ENCODE data around the gene QPCT. TPM values are rescaled to one million over a fixed set of nuclear protein-coding genes. Genes with fewer than 3 reads are reported as not detected.

QPCT gene
- total and polyA plus RNA-seq, 2 experiments from 2014 or later, result 13.2 TPM

GRCh38 chr2:37391711-37392110 lies 47.3 kb downstream of the QPCT start:
- Histone ChIP-seq H3K4me1 (ENCODE audit: insufficient read depth) (peaks cover 12% of the 10 kb centered on the region; the same call in 1 of the 2 replicates), H3K4me2 (no peak overlapping the region), H3F3A (replicated peaks; ENCODE audit: low read depth) (no peaks in the 10 kb centered on the region), H3K79me2 (replicated peaks; ENCODE audit: insufficient read depth) (no peaks in the 10 kb centered on the region), H4K20me1 (replicated peaks; ENCODE audit: insufficient read depth) (no peaks in the 10 kb centered on the region), H3K36me3 (ENCODE audit: insufficient read depth) (no peaks in the 10 kb centered on the region), H3K27ac (ENCODE audit: low read depth) (no peak overlapping the region), H3K4me3 (no peak overlapping the region), H3K27me3 (ENCODE audit: insufficient read depth) (no peaks in the 10 kb centered on the region), H2AFZ (no peak overlapping the region), H3K9me2 (ENCODE audit: insufficient read depth) (peaks cover 15% of the 10 kb centered on the region)
- no peak overlapping the region for H3K27ac Mint-ChIP-seq
- H3K9me3 Mint-ChIP-seq, result no peaks in the 10 kb centered on the region
- H3K27me3 Mint-ChIP-seq (ENCODE audit: insufficient read depth, low read depth, poor library complexity), result peaks cover 3% of the 10 kb centered on the region
- H3K4me1 Mint-ChIP-seq, result peaks cover 26% of the 10 kb centered on the region
- no peak for ATAC-seq
- no peak overlapping the region for H3K4me3 Mint-ChIP-seq
- no peaks in the 10 kb centered on the region; the same call in 1 of the 3 replicates for H3K36me3 Mint-ChIP-seq (ENCODE audit: low read depth)
- TF ChIP-seq, protein P1, sequence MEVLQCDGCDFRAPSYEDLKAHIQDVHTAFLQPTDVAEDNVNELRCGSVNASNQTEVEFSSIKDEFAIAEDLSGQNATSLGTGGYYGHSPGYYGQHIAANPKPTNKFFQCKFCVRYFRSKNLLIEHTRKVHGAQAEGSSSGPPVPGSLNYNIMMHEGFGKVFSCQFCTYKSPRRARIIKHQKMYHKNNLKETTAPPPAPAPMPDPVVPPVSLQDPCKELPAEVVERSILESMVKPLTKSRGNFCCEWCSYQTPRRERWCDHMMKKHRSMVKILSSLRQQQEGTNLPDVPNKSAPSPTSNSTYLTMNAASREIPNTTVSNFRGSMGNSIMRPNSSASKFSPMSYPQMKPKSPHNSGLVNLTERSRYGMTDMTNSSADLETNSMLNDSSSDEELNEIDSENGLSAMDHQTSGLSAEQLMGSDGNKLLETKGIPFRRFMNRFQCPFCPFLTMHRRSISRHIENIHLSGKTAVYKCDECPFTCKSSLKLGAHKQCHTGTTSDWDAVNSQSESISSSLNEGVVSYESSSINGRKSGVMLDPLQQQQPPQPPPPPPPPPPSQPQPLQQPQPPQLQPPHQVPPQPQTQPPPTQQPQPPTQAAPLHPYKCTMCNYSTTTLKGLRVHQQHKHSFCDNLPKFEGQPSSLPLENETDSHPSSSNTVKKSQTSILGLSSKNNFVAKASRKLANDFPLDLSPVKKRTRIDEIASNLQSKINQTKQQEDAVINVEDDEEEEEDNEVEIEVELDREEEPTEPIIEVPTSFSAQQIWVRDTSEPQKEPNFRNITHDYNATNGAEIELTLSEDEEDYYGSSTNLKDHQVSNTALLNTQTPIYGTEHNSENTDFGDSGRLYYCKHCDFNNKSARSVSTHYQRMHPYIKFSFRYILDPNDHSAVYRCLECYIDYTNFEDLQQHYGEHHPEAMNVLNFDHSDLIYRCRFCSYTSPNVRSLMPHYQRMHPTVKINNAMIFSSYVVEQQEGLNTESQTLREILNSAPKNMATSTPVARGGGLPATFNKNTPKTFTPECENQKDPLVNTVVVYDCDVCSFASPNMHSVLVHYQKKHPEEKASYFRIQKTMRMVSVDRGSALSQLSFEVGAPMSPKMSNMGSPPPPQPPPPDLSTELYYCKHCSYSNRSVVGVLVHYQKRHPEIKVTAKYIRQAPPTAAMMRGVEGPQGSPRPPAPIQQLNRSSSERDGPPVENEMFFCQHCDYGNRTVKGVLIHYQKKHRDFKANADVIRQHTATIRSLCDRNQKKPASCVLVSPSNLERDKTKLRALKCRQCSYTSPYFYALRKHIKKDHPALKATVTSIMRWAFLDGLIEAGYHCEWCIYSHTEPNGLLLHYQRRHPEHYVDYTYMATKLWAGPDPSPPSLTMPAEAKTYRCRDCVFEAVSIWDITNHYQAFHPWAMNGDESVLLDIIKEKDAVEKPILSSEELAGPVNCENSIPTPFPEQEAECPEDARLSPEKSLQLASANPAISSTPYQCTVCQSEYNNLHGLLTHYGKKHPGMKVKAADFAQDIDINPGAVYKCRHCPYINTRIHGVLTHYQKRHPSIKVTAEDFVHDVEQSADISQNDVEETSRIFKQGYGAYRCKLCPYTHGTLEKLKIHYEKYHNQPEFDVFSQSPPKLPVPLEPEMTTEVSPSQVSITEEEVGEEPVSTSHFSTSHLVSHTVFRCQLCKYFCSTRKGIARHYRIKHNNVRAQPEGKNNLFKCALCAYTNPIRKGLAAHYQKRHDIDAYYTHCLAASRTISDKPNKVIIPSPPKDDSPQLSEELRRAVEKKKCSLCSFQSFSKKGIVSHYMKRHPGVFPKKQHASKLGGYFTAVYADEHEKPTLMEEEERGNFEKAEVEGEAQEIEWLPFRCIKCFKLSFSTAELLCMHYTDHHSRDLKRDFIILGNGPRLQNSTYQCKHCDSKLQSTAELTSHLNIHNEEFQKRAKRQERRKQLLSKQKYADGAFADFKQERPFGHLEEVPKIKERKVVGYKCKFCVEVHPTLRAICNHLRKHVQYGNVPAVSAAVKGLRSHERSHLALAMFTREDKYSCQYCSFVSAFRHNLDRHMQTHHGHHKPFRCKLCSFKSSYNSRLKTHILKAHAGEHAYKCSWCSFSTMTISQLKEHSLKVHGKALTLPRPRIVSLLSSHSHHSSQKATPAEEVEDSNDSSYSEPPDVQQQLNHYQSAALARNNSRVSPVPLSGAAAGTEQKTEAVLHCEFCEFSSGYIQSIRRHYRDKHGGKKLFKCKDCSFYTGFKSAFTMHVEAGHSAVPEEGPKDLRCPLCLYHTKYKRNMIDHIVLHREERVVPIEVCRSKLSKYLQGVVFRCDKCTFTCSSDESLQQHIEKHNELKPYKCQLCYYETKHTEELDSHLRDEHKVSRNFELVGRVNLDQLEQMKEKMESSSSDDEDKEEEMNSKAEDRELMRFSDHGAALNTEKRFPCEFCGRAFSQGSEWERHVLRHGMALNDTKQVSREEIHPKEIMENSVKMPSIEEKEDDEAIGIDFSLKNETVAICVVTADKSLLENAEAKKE (CRISPR knock-in tag; IDR thresholded peaks at IDR 0.05), result no peak
- DNase-seq (ENCODE audit: low spot score), result no peak

GRCh38 chr2:37392428-37392827 lies 48.0 kb downstream of the QPCT start:
- Mint-ChIP-seq H3K27ac (no peak overlapping the region), H3K9me3 (no peaks in the 10 kb centered on the region), H3K36me3 (ENCODE audit: low read depth) (no peaks in the 10 kb centered on the region; the same call in 1 of the 3 replicates), H3K27me3 (ENCODE audit: insufficient read depth, low read depth, poor library complexity) (peaks cover 3% of the 10 kb centered on the region), H3K4me3 (no peak overlapping the region), H3K4me1 (peaks cover 30% of the 10 kb centered on the region)
- H3K27me3 ChIP-seq (ENCODE audit: insufficient read depth), result no peaks in the 10 kb centered on the region
- H3K4me2 ChIP-seq, result no peak overlapping the region
- H4K20me1 ChIP-seq (replicated peaks; ENCODE audit: insufficient read depth), result no peaks in the 10 kb centered on the region
- ATAC-seq, result no peak
- H3F3A ChIP-seq (replicated peaks; ENCODE audit: low read depth), result no peaks in the 10 kb centered on the region
- peaks cover 12% of the 10 kb centered on the region; the same call in 1 of the 2 replicates for H3K4me1 ChIP-seq (ENCODE audit: insufficient read depth)
- no peak overlapping the region for H3K27ac ChIP-seq (ENCODE audit: low read depth)
- DNase-seq (ENCODE audit: low spot score), result no peak
- H3K79me2 ChIP-seq (replicated peaks; ENCODE audit: insufficient read depth), result no peaks in the 10 kb centered on the region
- peaks cover 10% of the 10 kb centered on the region for H3K9me2 ChIP-seq (ENCODE audit: insufficient read depth)
- no peaks in the 10 kb centered on the region for H3K36me3 ChIP-seq (ENCODE audit: insufficient read depth)
- no peak overlapping the region for H3K4me3 ChIP-seq
- TF ChIP-seq, protein P2, sequence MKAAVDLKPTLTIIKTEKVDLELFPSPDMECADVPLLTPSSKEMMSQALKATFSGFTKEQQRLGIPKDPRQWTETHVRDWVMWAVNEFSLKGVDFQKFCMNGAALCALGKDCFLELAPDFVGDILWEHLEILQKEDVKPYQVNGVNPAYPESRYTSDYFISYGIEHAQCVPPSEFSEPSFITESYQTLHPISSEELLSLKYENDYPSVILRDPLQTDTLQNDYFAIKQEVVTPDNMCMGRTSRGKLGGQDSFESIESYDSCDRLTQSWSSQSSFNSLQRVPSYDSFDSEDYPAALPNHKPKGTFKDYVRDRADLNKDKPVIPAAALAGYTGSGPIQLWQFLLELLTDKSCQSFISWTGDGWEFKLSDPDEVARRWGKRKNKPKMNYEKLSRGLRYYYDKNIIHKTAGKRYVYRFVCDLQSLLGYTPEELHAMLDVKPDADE (IDR thresholded peaks at IDR 0.05), result no peak
- TF ChIP-seq STAT1 (IDR thresholded peaks at IDR 0.05; ENCODE audit: unreplicated experiment), result no peak
- no peak overlapping the region for H2AFZ ChIP-seq

All from GM23338 (cell line).